Nephron progenitor cell (in vitro differentiated cells): Measurements from ENCODE around the gene MIB2.

Experiments
- DNase-seq: peaks from one replicate; pipeline ENCODE4 v3.0.0; 2021
- H3K27ac Mint-ChIP-seq: 2 replicates; pipeline ENCODE4 v1.8.0; 2021; ENCODE audit warnings: mild to moderate bottlenecking, moderate library complexity, mixed read lengths
- H3K27me3 Mint-ChIP-seq: 2 replicates; pipeline ENCODE4 v1.8.0; 2021; ENCODE audit warnings: mild to moderate bottlenecking, low read depth, mixed read lengths; ENCODE audit not compliant: poor library complexity
- H3K36me3 Mint-ChIP-seq: 2 replicates; pipeline ENCODE4 v1.8.0; 2021; ENCODE audit warnings: low read depth, mixed read lengths
- H3K4me1 Mint-ChIP-seq: 2 replicates; pipeline ENCODE4 v1.8.0; 2021; ENCODE audit warnings: mixed read lengths
- H3K4me3 Mint-ChIP-seq: 2 replicates; pipeline ENCODE4 v1.8.0; 2021; ENCODE audit warnings: mild to moderate bottlenecking, moderate library complexity, mixed read lengths
- H3K9me3 Mint-ChIP-seq: 2 replicates; pipeline ENCODE4 v1.8.0; 2021; ENCODE audit warnings: mild to moderate bottlenecking, moderate library complexity, mixed read lengths
- TF ChIP-seq, protein P1 (sequence below): fragments of 200-600 bp; sonication (generic); IDR thresholded peaks from 2 replicates; pipeline ENCODE4 v1.5.0; 2021; ENCODE audit warnings: antibody characterized with exemption

Gene MIB2

DNA sequence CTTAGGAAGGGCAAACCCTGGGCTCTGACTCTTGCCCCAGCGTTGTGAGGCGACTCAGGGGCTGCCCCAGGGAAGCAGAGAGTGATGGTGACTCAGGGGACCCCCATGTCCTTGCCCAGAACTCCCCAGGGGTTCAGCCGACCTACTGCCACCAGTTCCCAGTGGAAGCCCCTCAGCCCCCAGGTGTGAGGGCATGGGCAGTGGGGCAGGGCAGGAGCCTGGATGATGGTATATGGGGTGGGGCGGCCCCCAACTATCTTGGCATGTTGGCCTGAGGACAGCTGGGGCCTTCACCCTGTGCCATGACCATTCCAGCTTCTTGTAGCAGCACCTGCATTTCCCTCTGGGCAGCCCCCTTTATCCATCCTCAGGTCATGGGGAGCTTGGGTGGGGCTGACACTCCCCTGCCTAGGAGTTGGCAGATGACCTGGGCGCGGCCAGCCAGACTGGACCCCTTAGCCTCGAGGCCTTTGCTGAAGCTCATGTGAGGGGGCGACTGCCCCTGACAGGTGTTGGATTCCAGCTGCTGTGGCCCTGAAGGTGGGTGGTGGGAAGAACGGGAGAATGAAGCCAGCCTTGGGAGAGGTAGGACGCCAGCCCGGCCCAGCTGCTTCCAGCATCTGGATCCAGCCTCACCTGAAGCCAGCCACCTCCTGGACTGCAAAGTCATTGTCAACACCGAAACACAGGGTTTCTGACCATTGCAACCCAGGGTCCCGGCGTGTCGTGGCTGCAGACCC, 13.6 kb upstream of the MIB2 start:
- no peak overlapping the region for H3K4me3 Mint-ChIP-seq
- peaks cover 49% of the 10 kb centered on the region for H3K27me3 Mint-ChIP-seq
- TF ChIP-seq, protein P1, sequence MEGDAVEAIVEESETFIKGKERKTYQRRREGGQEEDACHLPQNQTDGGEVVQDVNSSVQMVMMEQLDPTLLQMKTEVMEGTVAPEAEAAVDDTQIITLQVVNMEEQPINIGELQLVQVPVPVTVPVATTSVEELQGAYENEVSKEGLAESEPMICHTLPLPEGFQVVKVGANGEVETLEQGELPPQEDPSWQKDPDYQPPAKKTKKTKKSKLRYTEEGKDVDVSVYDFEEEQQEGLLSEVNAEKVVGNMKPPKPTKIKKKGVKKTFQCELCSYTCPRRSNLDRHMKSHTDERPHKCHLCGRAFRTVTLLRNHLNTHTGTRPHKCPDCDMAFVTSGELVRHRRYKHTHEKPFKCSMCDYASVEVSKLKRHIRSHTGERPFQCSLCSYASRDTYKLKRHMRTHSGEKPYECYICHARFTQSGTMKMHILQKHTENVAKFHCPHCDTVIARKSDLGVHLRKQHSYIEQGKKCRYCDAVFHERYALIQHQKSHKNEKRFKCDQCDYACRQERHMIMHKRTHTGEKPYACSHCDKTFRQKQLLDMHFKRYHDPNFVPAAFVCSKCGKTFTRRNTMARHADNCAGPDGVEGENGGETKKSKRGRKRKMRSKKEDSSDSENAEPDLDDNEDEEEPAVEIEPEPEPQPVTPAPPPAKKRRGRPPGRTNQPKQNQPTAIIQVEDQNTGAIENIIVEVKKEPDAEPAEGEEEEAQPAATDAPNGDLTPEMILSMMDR: no peak
- H3K36me3 Mint-ChIP-seq: no peaks in the 10 kb centered on the region
- H3K9me3 Mint-ChIP-seq: no peaks in the 10 kb centered on the region
- H3K4me1 Mint-ChIP-seq: peaks cover 5% of the 10 kb centered on the region
- no peak for DNase-seq
- H3K27ac Mint-ChIP-seq: no peak overlapping the region

DNA sequence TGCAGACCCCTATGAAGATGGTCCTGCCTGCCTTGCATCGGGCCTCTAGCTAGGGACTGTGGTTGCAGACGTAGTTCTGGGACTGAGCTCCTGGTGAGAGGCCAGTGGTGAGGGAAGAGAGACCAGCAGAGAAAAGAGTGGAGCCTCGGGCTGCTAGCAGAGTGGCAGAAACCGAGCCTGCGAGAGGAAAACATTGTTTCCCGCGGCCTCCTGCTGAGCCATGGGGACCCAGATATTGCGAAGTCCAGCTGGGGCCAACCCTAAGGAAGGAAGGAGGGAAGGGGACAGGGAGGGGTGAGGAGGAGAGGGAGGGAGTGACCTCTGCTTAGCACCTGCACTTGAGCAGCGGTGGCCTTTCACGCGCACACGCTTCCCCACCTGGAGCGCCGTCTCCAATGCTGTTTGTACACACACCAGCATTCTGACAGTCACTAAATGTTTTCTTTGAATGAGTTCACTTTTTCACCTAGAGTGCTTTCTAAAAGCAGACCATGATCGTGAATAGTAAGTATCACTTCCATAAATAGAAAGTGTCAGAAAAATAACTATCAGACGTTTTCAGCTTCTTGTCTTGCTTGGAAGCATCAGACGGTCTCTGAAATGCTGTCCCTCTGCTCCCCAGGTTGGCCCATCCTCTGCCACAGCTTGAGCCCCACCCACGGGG, 12.9 kb upstream of the MIB2 start:
- H3K36me3 Mint-ChIP-seq: no peaks in the 10 kb centered on the region
- no peak for DNase-seq
- peaks cover 56% of the 10 kb centered on the region for H3K27me3 Mint-ChIP-seq
- no peak overlapping the region for H3K4me3 Mint-ChIP-seq
- TF ChIP-seq, protein P1: no peak
- H3K9me3 Mint-ChIP-seq: no peaks in the 10 kb centered on the region
- H3K27ac Mint-ChIP-seq: no peak overlapping the region
- H3K4me1 Mint-ChIP-seq: peaks cover 5% of the 10 kb centered on the region

DNA sequence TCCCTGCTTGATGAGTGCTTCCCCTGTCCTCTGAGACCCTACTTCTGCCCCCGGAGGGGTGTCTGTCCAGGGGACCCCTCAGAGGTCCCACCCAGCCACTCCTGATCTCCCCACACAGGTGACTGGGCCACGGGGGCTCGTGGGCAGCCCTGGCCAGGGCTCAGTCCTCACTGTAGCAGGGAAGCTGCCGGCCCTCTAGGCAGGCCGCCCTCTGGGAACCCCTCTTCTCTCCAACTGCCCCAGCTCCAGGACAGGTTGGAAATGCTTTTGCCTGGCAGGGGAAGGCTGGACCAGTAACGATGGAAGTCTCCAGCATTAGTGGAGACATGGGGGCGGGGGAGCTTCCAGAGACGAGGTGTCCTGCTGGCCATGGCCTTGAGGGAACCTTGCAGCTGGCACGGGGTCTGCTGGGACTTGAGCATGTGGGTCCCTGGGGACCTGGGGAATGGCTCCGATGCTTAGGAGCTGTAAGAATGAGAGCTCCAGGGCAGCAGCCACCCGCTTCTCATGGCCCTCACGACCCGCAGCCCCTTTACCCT, 12.3 kb upstream of the MIB2 start:
- Mint-ChIP-seq H3K27ac (no peak overlapping the region), H3K4me3 (no peak overlapping the region), H3K27me3 (peaks cover 60% of the 10 kb centered on the region), H3K9me3 (no peaks in the 10 kb centered on the region), H3K4me1 (peaks cover under 1% of the 10 kb centered on the region), H3K36me3 (no peaks in the 10 kb centered on the region)
- no peak for DNase-seq
- TF ChIP-seq, protein P1: no peak

DNA sequence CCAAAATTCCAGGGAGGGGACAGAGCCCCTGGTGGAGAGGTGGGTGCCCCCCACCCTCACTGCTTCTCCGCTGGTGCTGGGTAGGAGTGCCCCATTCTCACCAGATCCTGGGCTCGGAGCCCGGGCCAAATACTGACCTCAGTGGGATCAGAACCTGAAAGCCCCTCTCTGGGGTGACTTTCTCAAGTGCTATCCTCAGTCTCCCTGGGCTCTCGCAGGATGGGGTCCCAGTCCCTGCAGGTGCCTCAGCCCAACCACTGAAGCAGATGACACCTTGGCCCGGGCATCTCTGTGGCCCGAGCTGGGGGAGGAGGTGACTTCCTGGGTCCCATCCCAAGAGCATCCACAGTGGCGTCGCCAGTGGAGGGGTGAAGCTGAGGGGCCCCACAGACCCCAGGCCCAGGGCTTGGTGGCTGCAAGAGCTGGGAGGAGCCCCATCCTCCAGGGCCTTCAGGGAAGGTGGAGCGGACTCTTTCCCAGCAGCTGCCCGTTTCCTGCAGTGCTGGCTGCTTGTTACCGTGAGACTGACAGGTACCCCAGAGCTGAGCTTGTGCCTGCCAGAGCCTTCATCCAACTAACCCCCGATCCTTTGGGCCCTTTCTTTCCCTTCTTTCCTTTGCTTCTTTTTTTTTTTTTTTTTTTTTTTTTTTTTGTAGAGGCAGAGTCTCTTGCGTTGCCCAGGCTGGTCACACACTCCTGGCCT, 11.5 kb upstream of the MIB2 start:
- no peaks in the 10 kb centered on the region for H3K4me1 Mint-ChIP-seq
- DNase-seq: no peak
- no peaks in the 10 kb centered on the region for H3K9me3 Mint-ChIP-seq
- H3K27me3 Mint-ChIP-seq: peaks cover 60% of the 10 kb centered on the region
- no peak overlapping the region for H3K27ac Mint-ChIP-seq
- no peaks in the 10 kb centered on the region for H3K36me3 Mint-ChIP-seq
- no peak overlapping the region for H3K4me3 Mint-ChIP-seq
- TF ChIP-seq, protein P1: no peak

DNA sequence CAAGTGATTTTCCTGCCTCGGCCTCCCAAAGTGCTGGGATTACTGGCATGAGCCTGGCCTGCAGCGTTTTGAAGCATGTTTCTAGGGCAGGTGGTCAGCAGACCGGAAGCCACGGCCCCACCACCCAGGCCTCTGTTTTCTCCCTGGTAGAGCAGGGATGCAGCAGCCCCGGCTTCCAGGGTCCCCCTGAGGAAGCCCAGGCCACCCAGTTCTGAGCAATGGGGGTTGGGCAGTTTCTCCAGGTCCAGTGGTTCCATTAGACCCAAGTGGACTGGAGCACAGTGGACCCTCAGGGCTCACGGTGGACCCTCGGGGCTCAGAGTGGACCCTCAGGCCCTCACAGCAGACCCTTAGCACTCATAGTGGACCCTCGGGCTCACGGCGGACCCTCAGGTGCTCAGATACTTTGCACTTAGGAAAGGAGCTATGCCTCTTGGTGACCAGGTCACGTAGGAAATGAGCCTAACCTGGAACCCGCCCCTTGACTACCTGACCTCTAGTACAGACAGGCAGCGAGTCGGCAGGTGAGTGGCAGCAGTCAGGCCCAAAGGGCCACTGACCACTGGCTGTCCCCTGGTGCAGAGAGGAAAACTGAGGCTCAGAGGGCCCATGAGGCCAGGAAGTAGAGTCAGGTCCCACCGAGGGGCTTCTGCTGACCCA, 10.8 kb upstream of the MIB2 start:
- Mint-ChIP-seq H3K4me3 (no peak overlapping the region), H3K9me3 (no peaks in the 10 kb centered on the region), H3K4me1 (no peaks in the 10 kb centered on the region), H3K27me3 (peaks cover 60% of the 10 kb centered on the region), H3K36me3 (no peaks in the 10 kb centered on the region), H3K27ac (no peak overlapping the region)
- DNase-seq: no peak
- TF ChIP-seq, protein P1: no peak
